GM12873 (cell line): Measurements from ENCODE around the gene UBXN10.

Source experiments
- CTCF ChIP-seq: IDR thresholded peaks from 2 replicates; pipeline ENCODE4 v1.5.1; 2012; ENCODE audit warnings: low read depth, mild to moderate bottlenecking, moderate library complexity, low read length, control low read depth; ENCODE audit not compliant: insufficient read depth; ENCODE audit errors: missing control alignments

UBXN10 gene

GRCh38 chr1:20154301-20154831 is 31.5 kb upstream of the UBXN10 start:
- TF ChIP-seq CTCF, result no peak

GRCh38 chr1:20158358-20159070 is 27.4 kb upstream of the UBXN10 start:
- no peak for TF ChIP-seq CTCF

- no peak for TF ChIP-seq CTCF
Measured at GRCh38 chr1:20160034-20160433, 25.9 kb upstream of the UBXN10 start.

- no peak for TF ChIP-seq CTCF
Measured at GRCh38 chr1:20164694-20165202, 21.1 kb upstream of the UBXN10 start.

- TF ChIP-seq CTCF, result peak; percentile 67
Measured at GRCh38 chr1:20165522-20165951, 20.4 kb upstream of the UBXN10 start.

- TF ChIP-seq CTCF, result no peak
Measured at GRCh38 chr1:20166051-20166450, 19.8 kb upstream of the UBXN10 start.

GRCh38 chr1:20167126-20167525 is 18.8 kb upstream of the UBXN10 start:
- no peak for TF ChIP-seq CTCF
